Activated CD4-positive, alpha-beta T cell treated with anti-CD3 and anti-CD28 coated beads, Interleukin-2, Interleukin-4, amounts not matched to agents 100 ng/mL and 50 ng/mL, durations not matched to agents 16 hours and 8 hours (primary cell): ENCODE results near the gene PTP4A1.

Source experiments
- DNase-seq: peaks from one replicate; pipeline ENCODE4 v3.0.0-alpha.2; 2020; ENCODE audit warnings: low spot score

Gene PTP4A1

GRCh38 chr6:63556369-63556768 lies 15.9 kb upstream of the PTP4A1 start:
- DNase-seq = no peak

GRCh38 chr6:63558278-63558677 lies 14.0 kb upstream of the PTP4A1 start:
- DNase-seq = no peak

- DNase-seq = no peak
Measured at GRCh38 chr6:63560801-63561287, 11.4 kb upstream of the PTP4A1 start.

GRCh38 chr6:63561288-63561687 lies 11.0 kb upstream of the PTP4A1 start:
- no peak for DNase-seq

- no peak for DNase-seq
Measured at GRCh38 chr6:63563235-63563634, 9.0 kb upstream of the PTP4A1 start.

GRCh38 chr6:63565058-63565726 lies 7.1 kb upstream of the PTP4A1 start:
- no peak for DNase-seq

- no peak for DNase-seq
Measured at GRCh38 chr6:63565727-63566596, 6.3 kb upstream of the PTP4A1 start.

- no peak for DNase-seq
Measured at GRCh38 chr6:63567966-63568365, 4.3 kb upstream of the PTP4A1 start.

- DNase-seq = peak; percentile 35
Measured at GRCh38 chr6:63571361-63572043, 778 bp upstream of the PTP4A1 start.

- DNase-seq = no peak
Measured at GRCh38 chr6:63572747-63573075, 431 bp downstream of the PTP4A1 start.

- DNase-seq = peak; percentile 67
Measured at GRCh38 chr6:63573076-63573898, 1.0 kb downstream of the PTP4A1 start.

GRCh38 chr6:63573899-63574553 lies 1.7 kb downstream of the PTP4A1 start:
- DNase-seq = peak; percentile 65

- DNase-seq = no peak
Measured at GRCh38 chr6:63574554-63574900, 2.2 kb downstream of the PTP4A1 start.

- DNase-seq = no peak
Measured at GRCh38 chr6:63576147-63576772, 4.0 kb downstream of the PTP4A1 start.

GRCh38 chr6:63576985-63577712 lies 4.9 kb downstream of the PTP4A1 start:
- no peak for DNase-seq

- no peak for DNase-seq
Measured at GRCh38 chr6:63578757-63579156, 6.5 kb downstream of the PTP4A1 start.

- DNase-seq = no peak
Measured at GRCh38 chr6:63579937-63580703, 7.8 kb downstream of the PTP4A1 start.

GRCh38 chr6:63580704-63580961 lies 8.4 kb downstream of the PTP4A1 start:
- no peak for DNase-seq

GRCh38 chr6:63581355-63582013 lies 9.2 kb downstream of the PTP4A1 start:
- DNase-seq = no peak
